C4-2B (cell line): ENCODE results near the gene CACNB2.

Source experiments
- H3K27ac ChIP-seq: fragments of 450-650 bp; 2 replicates; pipeline ENCODE4 v1.5.1; 2017
- ZFX ChIP-seq: fragments of 450-650 bp; IDR thresholded peaks from 2 replicates; pipeline ENCODE4 v1.6.1; 2017
- TF ChIP-seq, protein P1 (sequence below): fragments of 450-650 bp; conservative IDR thresholded peaks from 2 replicates; pipeline ENCODE4 v1.5.1; 2017; ENCODE audit warnings: mild to moderate bottlenecking

Gene CACNB2

DNA sequence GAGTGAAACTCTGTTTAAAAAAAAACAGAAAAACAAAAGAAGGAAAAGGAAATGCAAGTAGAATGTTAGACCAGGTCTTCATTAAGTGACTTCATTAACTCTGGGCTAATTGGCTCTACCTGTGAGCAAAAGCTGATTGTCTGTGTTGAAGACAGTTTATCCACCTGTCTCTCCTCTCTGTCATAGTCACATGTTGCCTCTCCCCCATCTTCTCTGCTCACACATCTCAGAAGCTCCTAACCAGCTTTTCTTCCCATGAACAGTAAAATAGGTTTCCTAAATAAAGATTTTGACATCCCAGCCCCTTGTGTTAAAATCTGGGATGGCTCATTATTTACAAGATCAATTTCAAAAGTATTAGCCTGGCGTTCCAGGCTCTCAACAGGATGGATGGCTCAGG, 222.7 kb downstream of the CACNB2 start:
- no peak overlapping the region for H3K27ac ChIP-seq
- TF ChIP-seq, protein P1, sequence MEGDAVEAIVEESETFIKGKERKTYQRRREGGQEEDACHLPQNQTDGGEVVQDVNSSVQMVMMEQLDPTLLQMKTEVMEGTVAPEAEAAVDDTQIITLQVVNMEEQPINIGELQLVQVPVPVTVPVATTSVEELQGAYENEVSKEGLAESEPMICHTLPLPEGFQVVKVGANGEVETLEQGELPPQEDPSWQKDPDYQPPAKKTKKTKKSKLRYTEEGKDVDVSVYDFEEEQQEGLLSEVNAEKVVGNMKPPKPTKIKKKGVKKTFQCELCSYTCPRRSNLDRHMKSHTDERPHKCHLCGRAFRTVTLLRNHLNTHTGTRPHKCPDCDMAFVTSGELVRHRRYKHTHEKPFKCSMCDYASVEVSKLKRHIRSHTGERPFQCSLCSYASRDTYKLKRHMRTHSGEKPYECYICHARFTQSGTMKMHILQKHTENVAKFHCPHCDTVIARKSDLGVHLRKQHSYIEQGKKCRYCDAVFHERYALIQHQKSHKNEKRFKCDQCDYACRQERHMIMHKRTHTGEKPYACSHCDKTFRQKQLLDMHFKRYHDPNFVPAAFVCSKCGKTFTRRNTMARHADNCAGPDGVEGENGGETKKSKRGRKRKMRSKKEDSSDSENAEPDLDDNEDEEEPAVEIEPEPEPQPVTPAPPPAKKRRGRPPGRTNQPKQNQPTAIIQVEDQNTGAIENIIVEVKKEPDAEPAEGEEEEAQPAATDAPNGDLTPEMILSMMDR: no peak
- TF ChIP-seq ZFX: no peak

DNA sequence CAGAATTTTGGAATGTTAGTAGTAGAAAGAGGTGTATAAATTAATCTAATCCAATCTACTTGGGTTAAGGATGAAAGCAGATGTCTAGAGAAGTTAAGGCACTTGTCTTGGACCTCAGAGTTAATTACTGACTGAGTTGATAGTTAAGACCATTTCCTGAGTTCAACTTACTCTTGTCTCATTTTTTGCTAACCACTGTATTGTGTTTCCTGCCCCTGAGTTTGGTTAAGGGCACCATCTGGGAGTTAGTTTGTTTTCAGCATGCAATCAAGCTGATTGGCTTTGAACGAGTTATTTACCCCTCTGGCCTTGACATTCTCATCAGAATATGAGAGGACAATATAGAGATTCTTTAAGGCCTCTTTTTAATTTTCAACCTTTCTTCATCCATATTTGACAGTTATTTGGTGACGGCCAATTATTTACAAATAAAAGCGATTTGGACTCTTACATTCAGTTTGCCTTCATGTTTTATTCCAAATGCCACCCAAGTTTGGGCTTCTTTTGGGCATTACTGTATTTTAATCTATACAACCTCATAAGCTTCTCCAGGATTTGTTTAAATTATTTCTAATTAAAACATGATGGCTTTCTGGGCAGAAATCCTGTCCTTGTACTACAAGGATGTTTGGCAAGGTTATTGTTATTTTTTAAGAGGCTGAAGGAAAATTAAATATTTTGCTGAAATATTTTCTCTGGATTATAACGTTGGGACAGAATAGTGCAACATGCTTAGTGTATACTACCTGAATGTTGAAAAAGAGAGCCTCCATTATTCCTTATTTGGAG, 225.0 kb downstream of the CACNB2 start:
- TF ChIP-seq ZFX: no peak
- TF ChIP-seq, protein P1: no peak
- H3K27ac ChIP-seq: no peak overlapping the region

DNA sequence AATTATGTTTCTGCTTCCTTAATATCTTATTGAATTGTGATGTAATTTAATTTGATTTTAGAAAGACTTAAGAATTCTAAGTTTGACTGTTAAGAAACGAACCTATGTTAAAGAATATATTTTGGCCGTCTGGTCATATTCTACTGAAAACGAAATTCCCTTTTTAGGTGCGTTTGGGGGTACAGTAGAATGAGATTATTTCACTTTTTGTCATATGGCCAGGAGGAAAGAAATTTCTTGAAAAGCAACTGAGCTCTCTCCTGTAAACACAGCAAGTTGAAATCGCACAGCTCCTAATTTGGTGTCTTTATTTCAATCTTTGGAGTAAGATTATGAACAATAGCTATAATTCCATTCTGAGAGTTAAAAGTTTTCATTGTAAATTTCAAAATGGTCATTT, 227.6 kb downstream of the CACNB2 start:
- H3K27ac ChIP-seq: no peak overlapping the region
- no peak for TF ChIP-seq ZFX
- TF ChIP-seq, protein P1: no peak

DNA sequence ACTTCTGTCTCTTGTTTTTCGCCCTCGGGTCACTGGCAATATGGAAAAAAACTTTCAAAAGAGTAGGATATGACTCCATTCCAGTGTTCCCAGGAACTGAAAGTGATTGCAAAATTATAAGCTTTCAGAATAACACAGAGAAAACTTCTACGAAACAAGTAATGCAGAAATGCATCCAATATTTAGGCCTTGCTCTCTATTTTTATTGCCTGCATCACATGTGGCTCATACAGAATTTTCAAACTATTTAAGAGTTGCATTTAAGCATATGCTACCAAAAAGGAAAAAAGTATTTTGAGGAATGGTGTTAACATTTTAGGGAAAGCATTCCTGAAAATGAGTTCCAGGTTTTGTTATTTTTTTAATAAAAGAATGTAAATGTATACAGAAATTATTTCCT, 228.0 kb downstream of the CACNB2 start:
- TF ChIP-seq, protein P1: no peak
- no peak for TF ChIP-seq ZFX
- no peak overlapping the region for H3K27ac ChIP-seq

DNA sequence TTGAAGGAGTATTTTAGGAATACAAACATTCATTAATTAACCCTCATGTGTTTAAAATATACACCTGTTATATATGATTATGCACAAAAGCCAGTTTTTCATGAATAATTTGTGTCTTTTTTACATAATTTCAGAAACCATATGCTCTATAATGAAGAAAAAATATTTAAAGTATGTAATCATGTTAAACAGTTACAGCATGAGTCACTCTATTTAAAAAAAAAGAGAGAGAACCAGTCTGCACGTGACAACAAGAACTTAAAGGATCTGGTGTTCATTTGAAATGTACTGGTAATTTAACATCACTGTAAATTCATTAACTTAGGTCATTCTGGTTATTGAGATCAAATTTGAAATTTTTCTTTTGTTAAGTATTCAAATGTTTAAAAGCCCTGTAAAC, 228.5 kb downstream of the CACNB2 start:
- TF ChIP-seq ZFX: no peak
- TF ChIP-seq, protein P1: no peak
- H3K27ac ChIP-seq: no peak overlapping the region

DNA sequence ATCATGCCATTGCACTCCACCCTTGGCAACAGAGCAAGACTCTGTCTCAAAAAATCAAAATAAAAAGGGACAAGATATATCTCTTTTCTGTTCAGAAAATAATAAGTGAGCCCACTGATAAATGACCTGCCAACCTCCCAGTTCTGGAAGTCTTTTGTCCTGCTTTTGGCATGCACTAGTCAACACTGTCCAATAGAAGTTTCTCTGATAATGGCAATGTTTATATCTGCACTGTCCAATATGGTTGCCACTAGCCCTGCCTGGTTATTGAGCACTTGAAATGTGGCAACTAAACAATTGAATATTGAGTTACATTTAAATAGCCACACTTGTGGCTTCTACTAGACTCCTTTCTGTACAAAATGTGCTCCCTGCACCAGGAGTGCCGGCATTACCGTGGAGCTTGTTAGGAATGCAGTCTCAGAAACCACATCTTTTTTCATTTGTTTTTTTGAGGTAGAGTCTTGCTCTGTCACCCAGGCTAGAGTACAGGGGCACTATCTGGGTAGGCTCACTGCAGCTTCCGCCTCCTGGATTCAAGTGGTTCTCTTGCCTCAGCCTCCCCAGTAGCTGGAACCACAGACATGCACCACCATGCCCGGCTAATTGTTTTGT, 229.7 kb downstream of the CACNB2 start:
- H3K27ac ChIP-seq: no peak overlapping the region
- no peak for TF ChIP-seq ZFX
- TF ChIP-seq, protein P1: no peak

DNA sequence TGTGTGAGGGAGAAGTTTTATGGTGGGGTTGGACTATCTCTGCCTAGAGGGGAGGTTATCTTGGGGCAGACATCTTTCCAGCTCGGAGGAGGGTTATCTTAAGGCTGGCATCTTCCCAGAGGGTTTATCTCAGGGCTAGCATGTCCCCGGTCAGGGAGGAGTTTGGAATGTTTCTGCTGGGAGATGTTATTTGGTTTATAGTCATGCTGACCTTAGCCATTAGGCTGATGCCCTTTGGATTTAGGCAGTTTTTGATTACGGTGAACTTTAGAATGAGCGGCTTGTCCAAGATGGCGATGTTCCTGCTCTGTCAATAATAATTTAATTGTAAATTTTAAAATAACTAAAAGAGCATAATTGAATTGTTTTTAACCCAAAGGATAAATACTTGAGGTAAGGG, 236.4 kb downstream of the CACNB2 start:
- H3K27ac ChIP-seq: no peak overlapping the region
- no peak for TF ChIP-seq ZFX
- TF ChIP-seq, protein P1: no peak
